T-helper 22 cell (primary cell): ENCODE measurements around the gene SKOR2.

Experiments
- DNase-seq: peaks from one replicate; pipeline ENCODE4 v3.0.0-alpha.2; 2020; ENCODE audit warnings: low read depth

Gene SKOR2, protein sequence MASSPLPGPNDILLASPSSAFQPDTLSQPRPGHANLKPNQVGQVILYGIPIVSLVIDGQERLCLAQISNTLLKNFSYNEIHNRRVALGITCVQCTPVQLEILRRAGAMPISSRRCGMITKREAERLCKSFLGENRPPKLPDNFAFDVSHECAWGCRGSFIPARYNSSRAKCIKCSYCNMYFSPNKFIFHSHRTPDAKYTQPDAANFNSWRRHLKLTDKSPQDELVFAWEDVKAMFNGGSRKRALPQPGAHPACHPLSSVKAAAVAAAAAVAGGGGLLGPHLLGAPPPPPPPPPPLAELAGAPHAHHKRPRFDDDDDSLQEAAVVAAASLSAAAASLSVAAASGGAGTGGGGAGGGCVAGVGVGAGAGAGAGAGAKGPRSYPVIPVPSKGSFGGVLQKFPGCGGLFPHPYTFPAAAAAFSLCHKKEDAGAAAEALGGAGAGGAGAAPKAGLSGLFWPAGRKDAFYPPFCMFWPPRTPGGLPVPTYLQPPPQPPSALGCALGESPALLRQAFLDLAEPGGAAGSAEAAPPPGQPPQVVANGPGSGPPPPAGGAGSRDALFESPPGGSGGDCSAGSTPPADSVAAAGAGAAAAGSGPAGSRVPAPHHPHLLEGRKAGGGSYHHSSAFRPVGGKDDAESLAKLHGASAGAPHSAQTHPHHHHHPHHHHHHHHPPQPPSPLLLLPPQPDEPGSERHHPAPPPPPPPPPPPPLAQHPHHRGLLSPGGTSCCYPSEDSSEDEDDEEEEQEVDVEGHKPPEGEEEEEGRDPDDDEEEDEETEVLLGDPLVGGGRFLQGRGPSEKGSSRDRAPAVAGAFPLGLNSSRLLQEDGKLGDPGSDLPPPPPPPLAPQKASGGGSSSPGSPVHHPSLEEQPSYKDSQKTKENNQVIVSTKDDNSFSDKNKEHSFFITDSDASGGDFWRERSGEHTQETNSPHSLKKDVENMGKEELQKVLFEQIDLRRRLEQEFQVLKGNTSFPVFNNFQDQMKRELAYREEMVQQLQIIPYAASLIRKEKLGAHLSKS

DNA sequence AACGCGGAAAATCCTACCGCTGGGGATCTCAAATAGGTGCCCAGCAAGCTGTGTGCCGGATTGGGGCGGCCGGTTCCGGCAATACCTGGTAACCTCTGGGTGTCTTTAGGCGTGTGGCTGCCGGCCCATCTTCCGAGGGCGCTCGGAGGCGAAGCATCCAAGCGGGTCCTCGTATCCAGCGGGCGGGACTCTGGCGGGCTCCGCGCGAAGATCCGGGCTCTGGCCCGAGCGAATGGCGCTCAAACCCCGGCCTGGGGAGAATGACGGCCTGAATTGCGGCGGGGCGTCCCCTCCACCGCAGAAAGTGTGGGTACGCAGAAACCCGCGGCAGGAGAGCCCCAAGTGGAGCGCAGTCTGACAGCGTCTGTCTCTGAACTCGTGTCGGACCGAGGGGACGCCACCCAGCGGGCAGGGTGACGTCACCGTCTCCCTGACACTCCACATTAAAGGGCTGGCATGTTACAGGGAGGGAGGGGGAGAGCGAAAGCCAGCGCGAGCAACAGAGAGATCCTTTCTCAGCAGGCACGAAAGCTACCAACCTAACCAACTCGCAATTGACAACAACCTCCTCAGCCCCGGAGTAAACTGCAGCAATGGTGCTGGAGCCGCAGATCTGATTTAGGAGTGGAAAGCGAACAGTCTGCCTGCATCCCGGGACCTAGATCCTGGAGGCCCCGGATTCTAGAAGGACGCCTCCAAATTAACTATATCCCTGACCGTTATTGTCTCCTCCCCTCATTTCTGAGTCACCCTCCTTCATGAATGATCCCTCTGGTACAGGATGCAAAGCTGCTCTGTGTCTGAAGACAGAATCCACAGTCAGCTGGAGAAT is at the start of gene SKOR2:
SKOR2 (minus strand) TSS at position 372 of the 832 bp plus-strand sequence. CDS start 2,477 bp downstream, outside the sequence.
- no peak for DNase-seq

DNA sequence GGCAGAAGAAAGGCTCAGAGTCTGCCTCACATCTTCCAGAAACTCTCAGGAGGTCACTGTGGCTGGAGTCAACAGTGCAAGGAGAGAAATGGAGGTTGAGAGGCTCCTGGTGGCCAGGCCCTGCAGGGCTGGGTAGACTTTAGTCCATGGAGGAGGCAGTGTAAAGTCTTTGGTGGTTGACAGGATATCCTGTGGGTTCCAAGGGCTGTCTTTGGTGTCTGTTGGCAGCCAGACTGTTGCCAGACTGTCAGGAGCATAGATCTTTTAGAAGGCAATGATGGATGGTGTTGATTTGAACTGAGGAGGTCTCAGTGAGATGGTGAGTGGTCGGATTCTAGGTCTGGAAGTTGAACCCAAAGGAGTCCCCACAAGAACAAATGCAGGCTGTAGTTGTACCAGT is 45.0 kb upstream of the SKOR2 start:
- no peak for DNase-seq

DNA sequence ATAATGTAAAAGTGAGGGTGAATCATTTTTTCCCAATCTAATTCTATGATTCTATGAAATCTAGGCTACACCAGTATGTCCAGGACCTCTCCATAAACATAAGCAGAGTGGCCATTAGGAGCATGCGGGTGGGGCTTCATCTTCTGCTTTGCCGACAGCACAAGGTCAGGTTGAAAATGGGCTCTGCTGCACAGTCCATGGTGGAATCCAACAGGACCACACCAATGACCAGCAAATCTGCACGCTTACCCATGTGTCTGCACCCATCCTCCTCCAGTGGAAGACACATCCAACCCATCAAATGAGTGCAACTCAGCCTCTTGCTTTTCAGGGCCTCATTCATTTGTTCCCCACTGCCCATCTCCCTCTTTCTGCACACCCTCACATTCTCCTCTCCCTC is 43.3 kb upstream of the SKOR2 start:
- DNase-seq: no peak

DNA sequence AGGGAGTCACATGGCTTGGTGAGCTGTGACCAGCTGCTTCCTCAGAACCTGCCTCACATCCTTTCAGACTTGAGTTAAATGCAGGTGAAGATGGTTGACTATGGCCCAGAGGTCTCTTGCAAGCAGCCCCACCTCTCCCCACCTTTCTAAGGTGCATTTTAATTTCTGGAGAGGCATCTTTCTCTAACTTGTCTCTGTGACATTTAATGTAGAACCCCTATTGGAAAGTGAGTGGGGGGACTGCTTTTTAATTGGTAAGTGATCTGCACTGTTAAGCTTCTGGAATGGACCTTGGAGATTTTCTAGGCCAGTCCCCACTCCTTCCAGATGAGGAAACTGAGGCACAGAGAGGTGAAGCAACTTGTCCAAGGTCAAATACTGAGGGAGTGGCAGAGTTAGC is 37.3 kb upstream of the SKOR2 start:
- DNase-seq: no peak

DNA sequence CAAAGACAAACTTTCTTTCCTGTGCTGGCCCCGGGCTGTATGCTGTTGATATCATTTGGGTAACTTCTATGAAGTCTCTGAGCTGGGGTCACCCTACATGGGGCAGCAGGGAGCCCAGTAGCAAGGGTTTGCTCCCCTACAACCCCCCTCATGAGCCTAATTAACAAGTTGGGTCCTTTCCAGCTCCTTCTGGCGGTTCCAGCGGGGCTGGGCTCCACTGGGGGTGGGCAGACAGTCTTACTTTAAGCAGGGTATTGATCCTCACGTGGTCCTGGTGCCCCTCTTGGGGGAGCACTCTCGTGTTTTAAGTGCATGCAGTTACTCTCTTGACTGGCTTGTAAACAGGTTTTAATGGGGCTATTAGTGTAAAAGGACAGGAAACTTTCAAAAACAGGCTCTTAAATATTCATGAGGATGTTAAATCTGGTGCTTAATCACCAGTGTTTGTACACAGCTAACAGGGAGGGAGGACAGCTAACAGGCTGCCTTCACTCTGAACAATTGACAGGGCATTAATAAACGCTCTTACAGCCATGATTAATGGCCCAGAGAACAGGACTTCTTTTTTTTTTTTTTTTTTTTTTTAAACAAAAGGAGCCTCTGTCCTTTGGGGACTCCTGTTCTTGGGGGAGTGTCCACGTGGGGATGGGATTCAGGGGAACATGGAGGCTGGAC is 36.6 kb upstream of the SKOR2 start:
- no peak for DNase-seq

DNA sequence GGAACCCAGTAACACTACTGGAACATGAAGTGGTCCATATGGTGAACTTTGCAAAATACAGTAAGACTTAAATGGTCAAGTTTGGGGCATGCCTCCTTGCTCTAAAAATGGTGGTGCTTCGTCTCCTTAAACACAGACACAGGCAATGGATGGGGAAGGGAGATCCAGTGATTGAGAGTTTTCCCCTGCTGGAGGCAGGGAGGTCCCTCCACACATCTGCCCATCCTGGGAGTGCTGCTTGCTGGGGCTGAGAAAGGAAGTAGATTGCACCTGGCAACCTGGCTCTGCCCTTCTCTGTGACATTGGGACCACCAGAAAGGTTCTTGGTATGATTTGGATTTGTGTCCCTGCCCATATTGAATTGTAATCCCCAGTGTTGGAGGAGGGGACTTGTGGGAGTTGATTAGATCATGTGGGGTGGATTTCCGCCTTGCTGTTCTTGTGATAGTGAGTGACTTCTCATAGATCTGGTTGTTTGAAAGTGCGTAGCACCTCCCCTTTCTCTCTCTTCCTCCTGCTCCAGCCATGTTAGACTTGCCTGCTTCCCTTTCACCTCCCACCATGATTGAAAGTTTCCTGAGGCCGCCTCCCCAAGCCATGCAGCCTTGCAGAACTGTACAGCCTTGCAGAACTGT is 35.4 kb upstream of the SKOR2 start:
- no peak for DNase-seq

DNA sequence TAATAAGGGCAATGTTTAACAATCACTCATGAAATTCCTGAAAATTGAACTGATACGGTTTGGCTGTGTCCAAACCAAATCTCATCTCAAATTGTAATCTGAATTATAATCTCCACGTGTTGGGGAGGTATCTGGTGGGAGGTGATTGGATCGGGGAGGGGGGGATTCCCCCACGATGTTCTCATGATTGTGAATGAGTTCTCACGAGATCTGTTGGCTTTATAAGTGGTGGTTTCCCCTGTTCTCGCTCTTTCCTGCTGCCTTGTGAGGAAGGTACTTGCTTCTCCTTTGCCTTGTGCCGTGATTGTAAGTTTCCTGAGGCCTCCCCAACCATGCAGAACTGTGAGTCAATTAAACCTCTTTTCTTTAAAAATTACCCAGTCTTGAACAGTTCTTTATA is 34.0 kb upstream of the SKOR2 start:
- DNase-seq: no peak

DNA sequence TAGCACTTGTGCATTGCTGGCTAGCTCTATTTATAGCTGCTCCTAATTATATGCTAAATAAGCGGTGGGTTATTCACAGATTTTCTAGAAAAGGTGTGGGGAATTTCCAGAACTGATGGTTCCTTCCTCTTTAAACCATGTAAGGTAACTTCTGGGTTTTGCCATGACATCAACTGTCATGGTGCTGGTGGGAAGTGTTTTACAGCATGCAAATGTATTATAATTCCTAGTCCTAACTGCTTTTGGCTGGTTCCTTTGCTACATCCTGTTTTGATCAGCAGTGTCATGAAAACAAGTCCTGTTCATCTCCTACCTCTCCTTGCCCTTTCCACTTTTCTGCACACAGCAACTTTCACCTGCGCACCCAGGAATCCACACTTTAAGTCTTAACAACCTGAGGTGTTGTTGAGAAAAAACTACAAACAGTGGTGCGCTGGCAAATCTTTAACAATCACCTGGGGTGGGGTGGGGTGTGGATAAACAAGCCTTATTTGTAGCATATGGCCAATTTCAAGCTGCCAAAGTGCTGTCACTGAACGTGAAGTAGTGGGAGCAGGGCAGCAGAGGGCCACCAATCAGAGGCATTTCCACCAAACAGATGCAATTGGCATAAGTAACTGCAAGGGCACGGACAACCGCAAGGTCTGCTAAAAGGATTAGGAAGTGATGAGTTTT is 33.4 kb upstream of the SKOR2 start:
- DNase-seq: no peak

DNA sequence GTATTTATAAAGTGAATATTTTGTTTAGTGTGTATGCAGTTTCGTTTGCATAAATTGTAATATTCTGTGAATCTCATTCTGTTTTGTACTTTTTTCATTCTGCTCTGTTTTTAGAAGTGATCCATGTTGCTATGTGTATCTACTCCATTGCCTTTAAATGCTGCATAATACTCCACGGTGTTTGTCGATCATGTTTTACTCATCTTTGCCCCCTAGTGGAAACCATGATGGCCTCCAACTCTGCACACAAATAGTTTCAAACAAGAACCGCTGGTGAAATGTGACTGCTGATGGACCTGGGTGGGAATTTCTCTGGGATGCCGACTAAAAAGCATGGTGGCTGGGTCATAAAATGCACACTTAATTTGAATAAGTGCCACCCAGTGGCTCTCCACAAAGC is 32.0 kb upstream of the SKOR2 start:
- no peak for DNase-seq

DNA sequence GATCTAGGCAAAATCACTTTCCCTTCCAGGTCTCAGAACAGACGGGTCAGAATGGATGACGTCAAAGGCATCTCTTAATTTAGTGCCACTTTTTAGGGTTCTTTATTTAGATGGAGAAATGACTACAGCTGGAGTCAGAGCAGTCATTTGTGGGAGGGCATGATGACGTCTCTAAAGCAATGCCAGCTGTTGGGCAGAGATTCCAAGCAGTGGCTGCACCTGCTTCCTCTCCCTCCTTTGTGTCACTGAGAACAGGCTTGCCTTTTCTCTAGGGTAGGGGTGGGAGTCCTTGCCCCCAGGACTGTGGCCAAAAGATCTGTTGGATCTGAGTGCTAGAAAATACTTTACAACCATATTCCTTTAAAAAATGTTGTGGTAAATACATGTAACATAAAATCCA is 28.7 kb upstream of the SKOR2 start:
- DNase-seq: no peak

DNA sequence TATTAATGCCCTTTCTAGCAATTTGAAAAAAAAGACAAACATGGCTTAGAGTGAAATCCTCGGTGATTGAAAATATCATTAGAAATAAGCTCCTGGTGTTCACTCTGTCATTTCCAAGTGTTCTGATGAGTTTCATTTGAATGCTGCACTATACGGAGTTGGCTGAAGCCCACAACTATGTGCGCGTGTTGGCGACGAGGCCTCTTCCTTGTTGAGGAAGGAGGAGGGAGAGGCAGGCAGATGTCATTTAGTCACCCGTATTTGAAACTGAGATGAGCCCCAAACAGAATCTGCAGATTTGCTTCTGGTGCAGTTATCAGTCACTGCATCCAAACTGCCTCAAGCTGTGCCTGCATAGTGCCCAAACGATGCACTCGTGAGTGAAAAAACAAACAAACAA is 23.5 kb upstream of the SKOR2 start:
- no peak for DNase-seq

DNA sequence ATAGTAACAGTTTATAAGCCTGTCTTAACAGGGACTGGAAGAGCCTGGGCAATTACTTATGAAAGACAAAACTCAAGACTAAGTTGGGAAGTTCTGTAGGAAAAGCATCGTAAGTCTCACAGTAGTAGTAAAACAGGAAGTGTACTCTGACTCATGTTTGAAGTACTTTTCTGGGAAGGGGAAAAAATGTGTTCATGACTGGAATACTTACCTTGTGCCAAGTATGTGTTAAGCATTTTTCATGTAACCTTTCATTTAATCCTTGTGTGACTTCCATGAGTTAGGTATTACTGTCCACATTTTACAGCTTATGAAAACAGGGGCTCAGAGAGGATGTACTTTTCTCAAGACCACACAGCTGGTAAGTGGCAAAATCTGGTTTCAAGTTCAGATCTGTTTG is 13.7 kb upstream of the SKOR2 start:
- DNase-seq: no peak

DNA sequence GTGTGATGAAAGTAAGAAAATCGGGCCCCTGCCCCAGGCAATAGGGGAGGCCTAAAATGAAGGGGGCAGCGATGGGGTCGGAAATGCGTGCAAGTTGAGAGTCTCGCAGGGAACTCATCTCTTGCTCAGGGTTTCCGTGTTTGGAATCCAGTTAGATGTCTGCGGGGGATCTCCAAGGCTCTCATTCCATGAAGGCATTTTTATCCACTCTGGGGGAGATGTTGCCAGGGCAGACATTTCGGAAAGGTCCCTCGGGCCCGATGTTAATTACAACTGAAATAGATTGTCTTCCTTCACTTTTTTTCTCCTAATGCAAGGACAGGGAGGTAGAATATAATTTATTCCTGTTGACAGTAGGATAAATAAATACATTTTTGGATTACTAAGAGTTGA is 12.8 kb upstream of the SKOR2 start:
- no peak for DNase-seq

DNA sequence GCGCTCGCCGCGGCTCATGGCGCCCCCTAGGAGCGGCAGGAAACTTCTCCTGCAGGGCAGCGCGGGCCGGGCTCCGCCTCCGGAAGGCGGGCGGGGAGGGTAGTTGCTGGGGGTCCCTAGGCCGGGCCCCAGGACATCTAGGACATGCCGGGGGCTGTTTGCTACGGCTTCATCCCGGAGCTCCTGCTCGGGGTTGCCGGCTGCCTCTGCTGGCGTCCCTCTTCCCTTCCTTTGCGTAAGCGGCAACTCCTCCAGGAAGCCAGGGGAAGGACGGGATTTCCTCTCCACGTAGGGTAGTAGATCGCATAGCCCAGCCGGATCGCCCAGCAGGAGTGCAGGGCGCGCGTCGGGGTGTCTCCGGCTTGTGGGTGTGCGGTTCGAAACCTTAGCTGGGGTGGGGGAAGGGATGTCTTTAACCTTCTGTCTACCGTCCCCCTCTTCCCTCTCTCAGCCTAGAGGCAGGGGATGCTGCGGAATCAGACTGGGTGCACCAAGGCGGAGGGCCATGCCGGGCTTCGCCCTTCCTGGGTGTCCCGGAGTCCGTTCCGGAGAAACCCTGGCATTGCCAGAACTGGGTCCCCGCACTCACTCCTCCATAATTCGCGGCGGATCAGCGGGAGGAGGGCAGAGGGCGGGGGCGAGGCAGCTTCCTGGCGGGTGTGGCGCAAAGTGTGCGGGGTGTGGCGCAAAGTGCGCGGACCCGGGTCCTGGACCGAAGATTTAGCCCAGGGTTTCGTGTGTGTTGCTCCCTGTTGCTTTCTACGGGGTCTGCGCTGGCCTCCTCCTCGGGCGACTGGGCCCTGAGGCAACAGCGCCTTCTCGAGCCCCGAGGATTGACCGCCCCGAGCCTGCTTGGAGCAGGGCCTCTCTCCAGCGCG is 12.2 kb upstream of the SKOR2 start:
- DNase-seq: no peak

DNA sequence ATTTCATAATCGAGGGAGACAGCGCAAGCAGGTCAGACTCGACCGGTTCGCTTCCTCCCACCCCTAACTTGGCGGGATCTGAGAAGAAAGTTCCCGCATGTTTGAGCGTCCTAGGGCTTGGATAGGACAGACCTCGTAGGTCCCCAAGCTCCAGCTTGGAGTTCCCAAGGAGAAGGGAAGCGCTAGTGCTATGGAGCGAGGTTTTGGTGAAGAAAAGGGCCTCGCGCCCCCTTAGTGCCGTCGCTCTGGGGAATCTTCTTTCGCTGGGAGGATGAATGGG is 11.6 kb upstream of the SKOR2 start:
- no peak for DNase-seq

DNA sequence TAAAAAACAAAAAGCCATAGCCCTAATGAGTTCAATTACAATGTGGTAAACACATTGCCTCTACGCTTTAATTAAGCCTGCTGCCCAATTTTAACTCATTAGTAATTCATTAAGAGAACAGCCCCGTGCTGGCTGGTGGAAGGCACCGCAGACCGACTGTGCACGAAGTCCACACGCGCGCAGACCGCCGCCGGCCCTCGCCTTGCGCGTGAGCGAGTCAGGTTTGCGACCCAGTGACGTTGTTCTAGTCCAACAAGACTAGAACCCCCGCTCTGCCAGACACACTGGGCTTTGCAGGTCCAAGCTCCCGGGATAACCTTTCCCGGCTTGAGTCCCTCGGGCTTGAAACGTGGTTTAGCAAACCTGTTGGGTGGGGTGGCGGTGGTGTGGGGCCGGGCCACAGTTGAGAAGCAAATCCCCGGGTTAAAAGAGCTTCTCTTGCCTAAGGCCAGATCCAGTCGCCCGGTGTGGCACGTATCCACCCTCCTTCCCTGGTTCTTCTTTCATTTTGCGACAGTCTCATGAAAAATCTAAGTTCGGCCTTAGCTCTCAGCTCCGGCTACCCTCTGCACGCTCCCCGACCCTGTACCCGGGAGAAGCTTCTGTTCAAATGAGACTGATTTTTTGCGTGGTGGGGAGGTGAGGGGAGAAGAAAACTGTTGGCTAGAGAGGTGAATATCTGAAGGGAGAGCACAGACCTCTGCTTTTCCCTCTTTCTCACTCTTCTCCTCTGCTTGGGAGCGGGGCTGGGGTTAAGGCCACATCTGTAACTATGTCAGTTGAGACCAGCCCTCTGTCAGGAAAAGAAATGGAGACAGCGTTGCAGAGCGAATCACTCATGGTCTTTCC is 11.1 kb upstream of the SKOR2 start:
- no peak for DNase-seq

DNA sequence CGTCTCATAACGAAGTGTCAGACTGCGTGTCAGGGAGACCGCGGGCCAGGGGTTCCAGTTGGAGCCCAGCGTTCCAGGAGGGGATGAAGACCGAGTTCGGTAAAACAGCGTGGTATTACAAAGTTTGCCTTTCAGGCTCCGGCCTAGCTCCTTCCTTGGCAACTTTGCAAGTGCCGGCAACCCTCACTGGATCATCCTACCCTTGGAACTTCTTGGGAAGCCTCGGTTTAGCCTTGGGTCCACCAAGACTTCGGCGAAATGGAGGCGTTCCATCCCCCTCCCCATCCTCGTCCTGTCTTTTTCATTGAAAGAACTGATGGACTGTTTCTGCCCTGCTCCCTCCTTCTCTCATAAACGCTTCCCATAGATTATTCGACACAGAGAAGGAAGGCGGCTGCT is 10.4 kb upstream of the SKOR2 start:
- no peak for DNase-seq

DNA sequence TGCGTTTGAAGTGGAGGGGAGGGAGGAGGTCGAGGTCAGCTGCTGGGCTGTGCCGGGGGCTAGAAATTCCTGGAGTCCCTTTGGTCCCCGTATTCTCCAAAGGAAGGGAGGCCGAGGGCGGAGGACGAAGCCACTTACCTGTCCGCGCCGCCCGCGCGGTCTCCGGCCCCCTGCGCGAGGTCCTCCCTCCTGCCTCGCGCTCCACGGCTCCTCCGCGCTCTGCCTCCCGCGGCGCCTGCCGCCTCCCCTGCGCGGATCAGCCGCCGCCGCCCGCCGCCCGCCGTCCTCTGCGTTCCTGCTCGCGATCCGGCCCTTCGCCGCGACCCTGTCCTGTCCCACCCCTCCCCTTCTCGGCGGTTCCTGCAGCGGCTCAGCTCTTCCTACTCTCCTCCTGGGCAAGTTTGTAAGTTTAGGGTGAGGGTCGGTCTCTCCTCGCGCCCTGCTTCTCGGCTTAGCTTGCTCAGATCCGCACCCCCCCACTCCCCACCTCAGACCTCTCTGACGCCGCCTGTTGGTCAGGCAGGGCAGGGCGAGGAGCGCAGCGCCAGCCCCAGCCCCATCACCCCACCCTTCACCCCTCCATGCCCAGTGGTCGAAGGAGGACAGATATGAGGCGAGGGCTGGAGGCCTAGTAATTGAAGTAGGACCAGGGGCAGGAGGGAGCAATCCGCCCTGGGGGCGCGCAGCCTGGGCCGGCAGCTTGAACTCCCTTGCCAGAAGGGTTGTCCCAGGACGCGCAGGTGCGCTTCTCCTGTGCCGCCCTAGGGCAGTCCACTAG is 9.7 kb upstream of the SKOR2 start:
- no peak for DNase-seq
